Stimulated activated CD4-positive, alpha-beta T cell treated with anti-CD3 and anti-CD28 coated beads, TNF-alpha, amount 100 ng/mL, for 1 hour (primary cell): ENCODE measurements around the gene TRIM8.
"Not testable (repeated sequence)": the region's sequence is repeated elsewhere in the genome, so short reads cannot be mapped to it uniquely, and the experiment has no call there.

Experiments used
- DNase-seq, 3 donors: peaks; one replicate each; pipeline ENCODE4 v3.0.0-alpha.2; 2020; ENCODE audit warnings: low read depth in 3 of 3, low spot score in 1 of 3

The TRIM8 gene

GRCh38 chr10:102649797-102650654, 5.7 kb downstream of the TRIM8 start:
- no peak for DNase-seq

- no peak for DNase-seq
These were observed 6.6 kb downstream of the TRIM8 start for GRCh38 chr10:102650655-102651454.

- DNase-seq, result no peak
These were observed 7.3 kb downstream of the TRIM8 start for GRCh38 chr10:102651455-102652169.

GRCh38 chr10:102652170-102652916, 8.1 kb downstream of the TRIM8 start:
- no peak for DNase-seq

GRCh38 chr10:102653060-102653459, 8.8 kb downstream of the TRIM8 start:
- no peak for DNase-seq

GRCh38 chr10:102654566-102654965, 10.3 kb downstream of the TRIM8 start:
- no peak for DNase-seq

GRCh38 chr10:102654969-102655368, 10.7 kb downstream of the TRIM8 start:
- no peak for DNase-seq

- no peak for DNase-seq
These were observed 11.7 kb downstream of the TRIM8 start for GRCh38 chr10:102656026-102656425.

- DNase-seq, result no peak
These were observed 12.6 kb downstream of the TRIM8 start for GRCh38 chr10:102656791-102657371.

GRCh38 chr10:102657451-102657850, 13.2 kb downstream of the TRIM8 start:
- DNase-seq, result no peak

GRCh38 chr10:102657984-102658724, 13.9 kb downstream of the TRIM8 start:
- DNase-seq, result no peak

GRCh38 chr10:102658802-102659201, 14.5 kb downstream of the TRIM8 start:
- no peak for DNase-seq

GRCh38 chr10:102660888-102661657, 16.8 kb downstream of the TRIM8 start:
- peak in 2 of 3 donors; percentile 15 to 40 for DNase-seq

GRCh38 chr10:102661658-102662028, 17.4 kb downstream of the TRIM8 start:
- DNase-seq, result no peak

GRCh38 chr10:102665904-102666509, 21.7 kb downstream of the TRIM8 start:
- DNase-seq, result no peak

GRCh38 chr10:102667411-102667810, 23.1 kb downstream of the TRIM8 start:
- DNase-seq, result not testable (repeated sequence)

- no peak for DNase-seq
These were observed 24.2 kb downstream of the TRIM8 start for GRCh38 chr10:102668326-102669107.
